GM19043 (cell line): Measurements from ENCODE around the gene RPL10.
A peak's percentile ranks its signal among the peaks of the same experiment; 100 is the strongest.

Source experiments
- ATAC-seq: cut with Tn5 transposase; IDR thresholded peaks from one replicate; pipeline ENCODE4 v1.9.1; 2021; ENCODE audit warnings: low read depth; ENCODE audit not compliant: unreplicated experiment

The RPL10 gene

GRCh38 chrX:154443992-154444754, 46.0 kb downstream of the RPL10 start, which contains the start of gene FAM50A:
Gene FAM50A (plus strand): TSS chrX:154444141. CDS start chrX:154444236, 95 bp downstream.
- peak; percentile 82 for ATAC-seq

- no peak for ATAC-seq
Measured at GRCh38 chrX:154444755-154445246, 46.6 kb downstream of the RPL10 start.

GRCh38 chrX:154445776-154446175, 47.6 kb downstream of the RPL10 start:
- ATAC-seq: no peak

- no peak for ATAC-seq
Measured at GRCh38 chrX:154446430-154446829, 48.3 kb downstream of the RPL10 start.

GRCh38 chrX:154448484-154448883, 50.3 kb downstream of the RPL10 start:
- ATAC-seq: no peak

GRCh38 chrX:154449618-154450017, 51.4 kb downstream of the RPL10 start:
- no peak for ATAC-seq

- ATAC-seq: no peak
Measured at GRCh38 chrX:154450312-154450711, 52.1 kb downstream of the RPL10 start.
